ENCODE data around the gene HIPK3. TPM values are rescaled to one million over a fixed set of nuclear protein-coding genes. Genes with fewer than 3 reads are reported as not detected.
"Not testable (repeated sequence)": the region's sequence is repeated elsewhere in the genome, so short reads cannot be mapped to it uniquely, and the experiment has no call there.

HIPK3 gene
- total RNA-seq, 1 donor from 2014 or later = 33.1 TPM

GRCh38 chr11:33256813-33257159 is 395 bp upstream of the HIPK3 start:
- peak overlapping the region; percentile 97 for H2AFZ ChIP-seq (replicated peaks)
- peak overlapping the region; percentile 90 for H3K4me2 ChIP-seq
- Mint-ChIP-seq H3K36me3 (no peaks in the 10 kb centered on the region), H3K4me1 (peaks cover 29% of the 10 kb centered on the region), H3K27ac (peak overlapping the region; percentile 94), H3K9me3 (peaks cover 3% of the 10 kb centered on the region), H3K4me3 (peak overlapping the region; percentile 92), H3K27me3 (ENCODE audit: insufficient read depth, low read depth) (peaks cover 15% of the 10 kb centered on the region)
- H3K9ac ChIP-seq = no peak overlapping the region
- no peaks in the 10 kb centered on the region for H3K36me3 ChIP-seq
- H3K79me2 ChIP-seq (ENCODE audit: low read depth) = peaks cover 34% of the 10 kb centered on the region
- peaks cover 16% of the 10 kb centered on the region for H3K4me1 ChIP-seq
- DNase-seq (ENCODE audit: low spot score) = no peak
- peaks cover 34% of the 10 kb centered on the region for H4K20me1 ChIP-seq (ENCODE audit: low read depth)
- peaks cover 44% of the 10 kb centered on the region for H3F3A ChIP-seq (ENCODE audit: low read depth)
- H3K27ac ChIP-seq = no peak overlapping the region
- peak; percentile 47 for TF ChIP-seq EZH2 (IDR thresholded peaks at IDR 0.05)
- TF ChIP-seq CTCF (IDR thresholded peaks at IDR 0.05) = no peak
- no peak for TF ChIP-seq EZH2phosphoT487 (IDR thresholded peaks at IDR 0.05)
- no peaks in the 10 kb centered on the region for H3K9me3 ChIP-seq (ENCODE audit: low read depth)
- H3K27me3 ChIP-seq = peaks cover 13% of the 10 kb centered on the region
- peak overlapping the region; percentile 97 for H3K4me3 ChIP-seq

GRCh38 chr11:33257897-33258630 is 883 bp downstream of the HIPK3 start:
- Histone ChIP-seq H3K4me3 (peak overlapping the region; percentile 97), H3K79me2 (ENCODE audit: low read depth) (peaks cover 46% of the 10 kb centered on the region), H3K4me1 (peaks cover 16% of the 10 kb centered on the region), H3K36me3 (no peaks in the 10 kb centered on the region), H3K4me2 (peak overlapping the region; percentile 90), H3K27ac (peak overlapping the region; percentile 91), H3F3A (ENCODE audit: low read depth) (peaks cover 44% of the 10 kb centered on the region), H3K9ac (peak overlapping the region; percentile 87), H3K9me3 (ENCODE audit: low read depth) (no peaks in the 10 kb centered on the region), H2AFZ (replicated peaks) (peak overlapping the region; percentile 90), H3K27me3 (peaks cover 13% of the 10 kb centered on the region), H4K20me1 (ENCODE audit: low read depth) (peaks cover 45% of the 10 kb centered on the region)
- Mint-ChIP-seq H3K9me3 (peaks cover 3% of the 10 kb centered on the region), H3K27me3 (ENCODE audit: insufficient read depth, low read depth) (peaks cover 14% of the 10 kb centered on the region), H3K4me3 (peak overlapping the region; percentile 98), H3K36me3 (no peaks in the 10 kb centered on the region), H3K4me1 (peaks cover 38% of the 10 kb centered on the region), H3K27ac (peak overlapping the region; percentile 98)
- no peak for TF ChIP-seq EZH2phosphoT487 (IDR thresholded peaks at IDR 0.05)
- peak; percentile 41 for TF ChIP-seq CTCF (IDR thresholded peaks at IDR 0.05)
- no peak for TF ChIP-seq EZH2 (IDR thresholded peaks at IDR 0.05)
- peak; percentile 88 for DNase-seq (ENCODE audit: low spot score)

- Histone ChIP-seq H4K20me1 (ENCODE audit: low read depth) (peaks cover 52% of the 10 kb centered on the region), H3K4me3 (peak overlapping the region; percentile 97), H3F3A (ENCODE audit: low read depth) (peaks cover 44% of the 10 kb centered on the region), H3K9me3 (ENCODE audit: low read depth) (no peaks in the 10 kb centered on the region), H3K9ac (peak overlapping the region; percentile 87), H3K79me2 (ENCODE audit: low read depth) (peaks cover 53% of the 10 kb centered on the region), H3K4me1 (peaks cover 19% of the 10 kb centered on the region), H3K4me2 (peak overlapping the region; percentile 90), H2AFZ (replicated peaks) (peak overlapping the region; percentile 90), H3K27ac (peak overlapping the region; percentile 91), H3K36me3 (no peaks in the 10 kb centered on the region), H3K27me3 (peaks cover 13% of the 10 kb centered on the region)
- H3K36me3 Mint-ChIP-seq = no peaks in the 10 kb centered on the region
- peaks cover 42% of the 10 kb centered on the region for H3K4me1 Mint-ChIP-seq
- peak overlapping the region; percentile 98 for H3K27ac Mint-ChIP-seq
- H3K27me3 Mint-ChIP-seq (ENCODE audit: insufficient read depth, low read depth) = peaks cover 14% of the 10 kb centered on the region
- no peak for DNase-seq (ENCODE audit: low spot score)
- no peak for TF ChIP-seq EZH2phosphoT487 (IDR thresholded peaks at IDR 0.05)
- peaks cover 3% of the 10 kb centered on the region for H3K9me3 Mint-ChIP-seq
- H3K4me3 Mint-ChIP-seq = peak overlapping the region; percentile 98
These were observed 1.5 kb downstream of the HIPK3 start for GRCh38 chr11:33258631-33259205.

- Histone ChIP-seq H3K79me2 (ENCODE audit: low read depth) (peaks cover 64% of the 10 kb centered on the region), H3K4me3 (no peak overlapping the region), H3K27me3 (peaks cover 13% of the 10 kb centered on the region), H4K20me1 (ENCODE audit: low read depth) (peaks cover 54% of the 10 kb centered on the region), H3F3A (ENCODE audit: low read depth) (peaks cover 44% of the 10 kb centered on the region), H3K36me3 (no peaks in the 10 kb centered on the region), H3K27ac (no peak overlapping the region), H3K9me3 (ENCODE audit: low read depth) (no peaks in the 10 kb centered on the region), H3K4me1 (peaks cover 21% of the 10 kb centered on the region), H3K4me2 (peak overlapping the region; percentile 90), H3K9ac (no peak overlapping the region), H2AFZ (replicated peaks) (no peak overlapping the region)
- Mint-ChIP-seq H3K4me3 (peak overlapping the region; percentile 98), H3K27me3 (ENCODE audit: insufficient read depth, low read depth) (peaks cover 10% of the 10 kb centered on the region), H3K36me3 (no peaks in the 10 kb centered on the region), H3K9me3 (peaks cover 3% of the 10 kb centered on the region), H3K4me1 (peaks cover 43% of the 10 kb centered on the region), H3K27ac (no peak overlapping the region)
- TF ChIP-seq CTCF (IDR thresholded peaks at IDR 0.05) (no peak), EZH2phosphoT487 (IDR thresholded peaks at IDR 0.05) (no peak), EZH2 (IDR thresholded peaks at IDR 0.05) (no peak)
- DNase-seq (ENCODE audit: low spot score) = no peak
These were observed 2.7 kb downstream of the HIPK3 start for GRCh38 chr11:33259869-33260268.

- not testable (repeated sequence) for H3K4me2 ChIP-seq; H3K27me3 Mint-ChIP-seq (ENCODE audit: insufficient read depth, low read depth); H3K9me3 ChIP-seq (ENCODE audit: low read depth); H3K27ac ChIP-seq; H3K36me3 Mint-ChIP-seq; H3K4me3 Mint-ChIP-seq; H3K4me3 ChIP-seq; H2AFZ ChIP-seq (replicated peaks); H3K9me3 Mint-ChIP-seq; H3K27me3 ChIP-seq; DNase-seq (ENCODE audit: low spot score); H3K27ac Mint-ChIP-seq; H3K36me3 ChIP-seq; H3K9ac ChIP-seq
- H3K79me2 ChIP-seq (ENCODE audit: low read depth) = peaks cover 79% of the 10 kb centered on the region
- peaks cover 54% of the 10 kb centered on the region for H4K20me1 ChIP-seq (ENCODE audit: low read depth)
- peaks cover 39% of the 10 kb centered on the region for H3K4me1 Mint-ChIP-seq
- H3K4me1 ChIP-seq = peaks cover 19% of the 10 kb centered on the region
- peaks cover 33% of the 10 kb centered on the region for H3F3A ChIP-seq (ENCODE audit: low read depth)
These were observed 4.2 kb downstream of the HIPK3 start for GRCh38 chr11:33261350-33261749.
